ENCODE measurements around the gene CNDP2.

DNA sequence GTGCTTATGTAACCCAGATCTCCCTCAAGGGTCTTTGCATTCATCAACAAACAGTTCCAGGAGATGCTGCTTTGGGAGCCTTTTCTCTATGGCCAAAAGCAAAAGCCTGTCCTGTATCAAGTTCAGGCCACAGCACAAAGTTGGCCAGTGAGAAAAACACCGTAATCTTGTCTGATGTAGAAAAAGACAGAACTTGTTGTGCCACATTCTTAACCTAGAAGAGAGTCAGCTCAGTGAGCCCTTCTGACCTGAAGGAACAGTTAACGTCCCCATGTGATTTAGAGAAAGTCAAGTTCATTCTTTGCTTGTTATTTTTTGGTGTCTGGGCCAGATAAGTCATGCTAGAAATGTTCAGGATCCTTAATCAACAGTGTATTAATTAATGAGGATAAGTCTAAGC, 30.3 kb downstream of the CNDP2 start:
- TF ChIP-seq POLR2AphosphoS5 (IDR thresholded peaks at IDR 0.05; ENCODE audit: borderline replicate concordance, low read depth, low read length) = no peak
- no peak for TF ChIP-seq EZH2 (IDR thresholded peaks at IDR 0.05)
- TF ChIP-seq FOXP2 (optimal IDR thresholded peaks at IDR 0.05; ENCODE audit: control extremely low read depth, extremely low read length, insufficient read depth) = no peak

All from SK-N-MC (cell line).